ENCODE results near the gene SNX9.

SNX9 gene

GRCh38 chr6:157831424-157832249 lies 8.6 kb downstream of the SNX9 start:
- H3K36me3 Mint-ChIP-seq (ENCODE audit: low read depth) = peaks cover 42% of the 10 kb centered on the region
- H3K27me3 Mint-ChIP-seq (ENCODE audit: low read depth) = no peaks in the 10 kb centered on the region
- TF ChIP-seq, protein P1, sequence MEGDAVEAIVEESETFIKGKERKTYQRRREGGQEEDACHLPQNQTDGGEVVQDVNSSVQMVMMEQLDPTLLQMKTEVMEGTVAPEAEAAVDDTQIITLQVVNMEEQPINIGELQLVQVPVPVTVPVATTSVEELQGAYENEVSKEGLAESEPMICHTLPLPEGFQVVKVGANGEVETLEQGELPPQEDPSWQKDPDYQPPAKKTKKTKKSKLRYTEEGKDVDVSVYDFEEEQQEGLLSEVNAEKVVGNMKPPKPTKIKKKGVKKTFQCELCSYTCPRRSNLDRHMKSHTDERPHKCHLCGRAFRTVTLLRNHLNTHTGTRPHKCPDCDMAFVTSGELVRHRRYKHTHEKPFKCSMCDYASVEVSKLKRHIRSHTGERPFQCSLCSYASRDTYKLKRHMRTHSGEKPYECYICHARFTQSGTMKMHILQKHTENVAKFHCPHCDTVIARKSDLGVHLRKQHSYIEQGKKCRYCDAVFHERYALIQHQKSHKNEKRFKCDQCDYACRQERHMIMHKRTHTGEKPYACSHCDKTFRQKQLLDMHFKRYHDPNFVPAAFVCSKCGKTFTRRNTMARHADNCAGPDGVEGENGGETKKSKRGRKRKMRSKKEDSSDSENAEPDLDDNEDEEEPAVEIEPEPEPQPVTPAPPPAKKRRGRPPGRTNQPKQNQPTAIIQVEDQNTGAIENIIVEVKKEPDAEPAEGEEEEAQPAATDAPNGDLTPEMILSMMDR (IDR thresholded peaks at IDR 0.05; ENCODE audit: unreplicated experiment in 3 of 3) = no peak
- H3K9me3 Mint-ChIP-seq = no peaks in the 10 kb centered on the region
- no peak overlapping the region for H3K4me3 Mint-ChIP-seq
- peak overlapping the region in 1 of 3 experiments; percentile 33 for H3K27ac Mint-ChIP-seq
- peaks cover 12% of the 10 kb centered on the region for H3K4me1 Mint-ChIP-seq

GRCh38 chr6:157832250-157832967 lies 9.4 kb downstream of the SNX9 start:
- H3K27me3 Mint-ChIP-seq (ENCODE audit: low read depth) = no peaks in the 10 kb centered on the region
- peaks cover 12% of the 10 kb centered on the region for H3K4me1 Mint-ChIP-seq
- H3K9me3 Mint-ChIP-seq = no peaks in the 10 kb centered on the region
- H3K27ac Mint-ChIP-seq = peak overlapping the region in 1 of 3 experiments; percentile 41
- TF ChIP-seq, protein P1 (IDR thresholded peaks at IDR 0.05; ENCODE audit: unreplicated experiment in 3 of 3) = no peak
- H3K36me3 Mint-ChIP-seq (ENCODE audit: low read depth) = peaks cover 42% of the 10 kb centered on the region
- H3K4me3 Mint-ChIP-seq = no peak overlapping the region

GRCh38 chr6:157834549-157834948 lies 11.5 kb downstream of the SNX9 start:
- Mint-ChIP-seq H3K4me1 (peaks cover 12% of the 10 kb centered on the region), H3K36me3 (ENCODE audit: low read depth) (peaks cover 31% of the 10 kb centered on the region), H3K4me3 (no peak overlapping the region), H3K27ac (no peak overlapping the region), H3K9me3 (no peaks in the 10 kb centered on the region), H3K27me3 (ENCODE audit: low read depth) (no peaks in the 10 kb centered on the region)
- TF ChIP-seq, protein P1 (IDR thresholded peaks at IDR 0.05; ENCODE audit: unreplicated experiment in 3 of 3) = no peak

- Mint-ChIP-seq H3K9me3 (no peaks in the 10 kb centered on the region), H3K4me3 (no peak overlapping the region), H3K4me1 (peaks cover 16% of the 10 kb centered on the region), H3K27ac (no peak overlapping the region), H3K36me3 (ENCODE audit: low read depth) (peaks cover 13% of the 10 kb centered on the region), H3K27me3 (ENCODE audit: low read depth) (no peaks in the 10 kb centered on the region)
- TF ChIP-seq, protein P1 (IDR thresholded peaks at IDR 0.05; ENCODE audit: unreplicated experiment in 3 of 3) = no peak
Measured at GRCh38 chr6:157838718-157839430, 15.8 kb downstream of the SNX9 start.

- no peak overlapping the region for H3K4me3 Mint-ChIP-seq
- TF ChIP-seq, protein P1 (IDR thresholded peaks at IDR 0.05; ENCODE audit: unreplicated experiment in 3 of 3) = no peak
Measured at GRCh38 chr6:157839606-157840005, 16.6 kb downstream of the SNX9 start.

More at GRCh38 chr6:157839606-157840005, 16.6 kb downstream of the SNX9 start:
- no peak overlapping the region for H3K27ac Mint-ChIP-seq
- no peaks in the 10 kb centered on the region for H3K9me3 Mint-ChIP-seq
- peaks cover 11% of the 10 kb centered on the region for H3K36me3 Mint-ChIP-seq (ENCODE audit: low read depth)
- peaks cover 16% of the 10 kb centered on the region for H3K4me1 Mint-ChIP-seq
- no peaks in the 10 kb centered on the region for H3K27me3 Mint-ChIP-seq (ENCODE audit: low read depth)

Measured in nephron (organoid).